OCI-LY7 (cell line): ENCODE results near the gene DXO.
"Not testable (repeated sequence)": the region's sequence is repeated elsewhere in the genome, so short reads cannot be mapped to it uniquely, and the experiment has no call there.

Experiments
- EZH2phosphoT487 ChIP-seq: fragments of 200-600 bp; sonication (generic); IDR thresholded peaks from 2 replicates; pipeline ENCODE4 v1.6.1; 2018; ENCODE audit warnings: low read depth, borderline replicate concordance, mild to moderate bottlenecking, mixed run types, antibody characterized with exemption, low read length, moderate library complexity, mixed read lengths
- TF ChIP-seq, protein P1 (sequence below): fragments of 200-600 bp; sonication (generic); conservative IDR thresholded peaks from 2 replicates; pipeline ENCODE4 v1.5.1; 2014; ENCODE audit warnings: mild to moderate bottlenecking, antibody characterized with exemption, low read length, moderate library complexity, mixed read lengths

DNA sequence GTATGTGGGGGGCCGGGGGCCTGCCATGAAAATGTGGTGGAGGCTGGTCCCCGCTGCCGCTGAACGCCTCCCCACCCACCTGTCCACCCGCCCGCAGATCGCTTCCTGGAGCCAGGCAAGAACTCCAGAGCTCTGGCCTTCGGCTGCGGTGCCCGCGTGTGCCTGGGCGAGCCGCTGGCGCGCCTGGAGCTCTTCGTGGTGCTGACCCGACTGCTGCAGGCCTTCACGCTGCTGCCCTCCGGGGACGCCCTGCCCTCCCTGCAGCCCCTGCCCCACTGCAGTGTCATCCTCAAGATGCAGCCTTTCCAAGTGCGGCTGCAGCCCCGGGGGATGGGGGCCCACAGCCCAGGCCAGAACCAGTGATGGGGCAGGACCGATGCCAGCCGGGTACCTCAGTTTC is 36.1 kb upstream of the DXO start:
- TF ChIP-seq, protein P1, sequence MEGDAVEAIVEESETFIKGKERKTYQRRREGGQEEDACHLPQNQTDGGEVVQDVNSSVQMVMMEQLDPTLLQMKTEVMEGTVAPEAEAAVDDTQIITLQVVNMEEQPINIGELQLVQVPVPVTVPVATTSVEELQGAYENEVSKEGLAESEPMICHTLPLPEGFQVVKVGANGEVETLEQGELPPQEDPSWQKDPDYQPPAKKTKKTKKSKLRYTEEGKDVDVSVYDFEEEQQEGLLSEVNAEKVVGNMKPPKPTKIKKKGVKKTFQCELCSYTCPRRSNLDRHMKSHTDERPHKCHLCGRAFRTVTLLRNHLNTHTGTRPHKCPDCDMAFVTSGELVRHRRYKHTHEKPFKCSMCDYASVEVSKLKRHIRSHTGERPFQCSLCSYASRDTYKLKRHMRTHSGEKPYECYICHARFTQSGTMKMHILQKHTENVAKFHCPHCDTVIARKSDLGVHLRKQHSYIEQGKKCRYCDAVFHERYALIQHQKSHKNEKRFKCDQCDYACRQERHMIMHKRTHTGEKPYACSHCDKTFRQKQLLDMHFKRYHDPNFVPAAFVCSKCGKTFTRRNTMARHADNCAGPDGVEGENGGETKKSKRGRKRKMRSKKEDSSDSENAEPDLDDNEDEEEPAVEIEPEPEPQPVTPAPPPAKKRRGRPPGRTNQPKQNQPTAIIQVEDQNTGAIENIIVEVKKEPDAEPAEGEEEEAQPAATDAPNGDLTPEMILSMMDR: not testable (repeated sequence)
- not testable (repeated sequence) for TF ChIP-seq EZH2phosphoT487
